GM20000 (cell line): Measurements from ENCODE around the gene SCUBE1.

Experiments used
- DNase-seq: peaks from one replicate; pipeline ENCODE4 v3.0.0; 2012; ENCODE audit warnings: low spot score
- TF ChIP-seq, protein P1 (sequence below): IDR thresholded peaks from 2 replicates; pipeline ENCODE4 v1.5.1; 2012; ENCODE audit warnings: mild to moderate bottlenecking, control low read depth; ENCODE audit errors: extremely low read depth, missing control alignments

SCUBE1 gene

GRCh38 chr22:43308836-43309235 lies 34.3 kb downstream of the SCUBE1 start:
- TF ChIP-seq, protein P1, sequence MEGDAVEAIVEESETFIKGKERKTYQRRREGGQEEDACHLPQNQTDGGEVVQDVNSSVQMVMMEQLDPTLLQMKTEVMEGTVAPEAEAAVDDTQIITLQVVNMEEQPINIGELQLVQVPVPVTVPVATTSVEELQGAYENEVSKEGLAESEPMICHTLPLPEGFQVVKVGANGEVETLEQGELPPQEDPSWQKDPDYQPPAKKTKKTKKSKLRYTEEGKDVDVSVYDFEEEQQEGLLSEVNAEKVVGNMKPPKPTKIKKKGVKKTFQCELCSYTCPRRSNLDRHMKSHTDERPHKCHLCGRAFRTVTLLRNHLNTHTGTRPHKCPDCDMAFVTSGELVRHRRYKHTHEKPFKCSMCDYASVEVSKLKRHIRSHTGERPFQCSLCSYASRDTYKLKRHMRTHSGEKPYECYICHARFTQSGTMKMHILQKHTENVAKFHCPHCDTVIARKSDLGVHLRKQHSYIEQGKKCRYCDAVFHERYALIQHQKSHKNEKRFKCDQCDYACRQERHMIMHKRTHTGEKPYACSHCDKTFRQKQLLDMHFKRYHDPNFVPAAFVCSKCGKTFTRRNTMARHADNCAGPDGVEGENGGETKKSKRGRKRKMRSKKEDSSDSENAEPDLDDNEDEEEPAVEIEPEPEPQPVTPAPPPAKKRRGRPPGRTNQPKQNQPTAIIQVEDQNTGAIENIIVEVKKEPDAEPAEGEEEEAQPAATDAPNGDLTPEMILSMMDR = no peak
- DNase-seq = no peak

GRCh38 chr22:43308060-43308830 lies 34.9 kb downstream of the SCUBE1 start:
- TF ChIP-seq, protein P1 = no peak
- DNase-seq = no peak

DNA sequence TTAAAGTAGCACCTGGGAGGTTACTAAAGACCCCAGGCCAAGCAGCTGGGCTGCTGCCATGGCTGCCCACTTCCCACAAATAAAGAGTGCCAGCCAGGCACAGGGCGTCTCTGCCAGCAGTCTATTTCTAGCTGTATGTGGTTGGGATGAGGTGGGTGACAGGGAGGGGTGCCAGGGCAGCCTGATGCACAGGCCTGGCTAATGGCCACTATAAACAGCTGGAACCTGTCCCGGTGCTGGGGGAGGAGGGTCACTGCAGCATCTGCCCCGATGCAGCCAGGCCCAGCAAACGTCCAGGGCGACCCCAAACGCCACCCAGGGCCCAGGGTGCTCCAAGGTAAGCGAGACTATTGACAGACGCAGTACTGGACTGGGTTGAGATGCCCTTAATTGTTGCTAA lies 37.4 kb downstream of the SCUBE1 start:
- TF ChIP-seq, protein P1 = no peak

DNA sequence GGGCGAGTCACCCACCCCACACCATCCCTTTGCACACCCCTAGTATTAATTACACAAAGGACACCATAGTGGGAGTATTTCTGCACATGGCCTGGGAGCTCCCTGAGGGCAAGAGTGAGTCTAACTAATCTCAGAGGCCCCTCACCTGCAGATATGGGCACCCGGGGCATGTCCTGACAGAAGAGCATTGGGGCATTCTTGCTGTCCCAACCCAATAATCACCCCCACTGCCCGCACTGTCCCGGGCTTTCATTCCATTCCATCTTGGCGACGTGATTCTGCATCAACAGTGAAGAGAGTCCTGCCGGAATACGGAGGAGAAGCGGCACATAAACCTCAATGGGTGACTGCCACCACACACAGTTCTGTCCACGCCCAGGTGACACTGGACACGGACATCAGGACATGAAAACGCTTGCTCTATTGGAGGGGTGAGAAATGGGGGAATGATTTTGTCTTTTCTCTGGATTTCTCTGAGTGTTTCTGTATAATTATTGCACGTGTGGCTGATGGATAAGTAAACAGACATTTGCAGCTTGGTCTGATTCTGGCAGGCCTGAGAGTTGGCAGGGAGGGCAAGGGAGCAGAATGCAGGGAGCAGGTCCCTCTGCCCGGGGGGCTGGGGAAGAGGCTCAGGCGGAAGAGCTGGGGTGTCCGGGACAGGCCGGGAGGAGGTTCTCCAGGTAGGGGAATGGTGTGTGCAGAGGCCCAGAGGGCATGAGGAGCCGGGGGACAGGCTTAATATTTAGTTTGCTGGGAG lies 38.2 kb downstream of the SCUBE1 start:
- TF ChIP-seq, protein P1 = no peak
- DNase-seq = no peak

More for the DNA sequence above, 37.4 kb downstream of the SCUBE1 start:
- no peak for DNase-seq

DNA sequence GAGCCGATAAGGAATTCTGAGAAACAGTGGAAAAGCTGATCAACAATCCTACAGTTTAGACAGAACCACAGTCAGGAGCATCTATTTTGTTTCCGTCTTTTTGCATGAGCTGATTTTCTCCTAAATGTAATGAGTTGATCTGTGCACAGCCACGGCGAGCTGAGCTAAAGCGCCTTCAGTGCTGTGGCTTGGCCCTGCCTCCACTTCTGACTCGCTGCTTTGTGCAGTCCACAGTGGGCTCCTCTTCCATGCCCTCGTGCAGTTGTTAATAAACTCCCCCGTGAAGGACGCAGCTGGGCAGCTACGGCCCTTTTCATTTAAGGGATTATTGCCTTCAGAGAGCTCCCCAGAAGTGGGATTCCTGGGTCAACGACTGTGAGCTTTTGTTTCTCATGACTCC lies 39.4 kb downstream of the SCUBE1 start:
- DNase-seq = no peak
- TF ChIP-seq, protein P1 = no peak

GRCh38 chr22:43303166-43303565 lies 40.0 kb downstream of the SCUBE1 start:
- DNase-seq = no peak
- TF ChIP-seq, protein P1 = no peak

GRCh38 chr22:43302531-43303041 lies 40.6 kb downstream of the SCUBE1 start:
- TF ChIP-seq, protein P1 = no peak
- no peak for DNase-seq
